CD4-positive, alpha-beta T cell treated with Interleukin-4 for 4 hours (primary cell): ENCODE results near the gene TNFRSF6B.

Experiments
- DNase-seq: peaks from one replicate; pipeline ENCODE4 v3.0.0-alpha.2; 2020

TNFRSF6B gene

GRCh38 chr20:63698739-63699465 lies 2.5 kb downstream of the TNFRSF6B start:
- DNase-seq: peak; percentile 39

- no peak for DNase-seq
These were observed 3.2 kb downstream of the TNFRSF6B start for GRCh38 chr20:63699466-63700198.

GRCh38 chr20:63700199-63701050 lies 4.0 kb downstream of the TNFRSF6B start:
- no peak for DNase-seq

GRCh38 chr20:63701051-63701328 lies 4.5 kb downstream of the TNFRSF6B start:
- DNase-seq: no peak

DNA sequence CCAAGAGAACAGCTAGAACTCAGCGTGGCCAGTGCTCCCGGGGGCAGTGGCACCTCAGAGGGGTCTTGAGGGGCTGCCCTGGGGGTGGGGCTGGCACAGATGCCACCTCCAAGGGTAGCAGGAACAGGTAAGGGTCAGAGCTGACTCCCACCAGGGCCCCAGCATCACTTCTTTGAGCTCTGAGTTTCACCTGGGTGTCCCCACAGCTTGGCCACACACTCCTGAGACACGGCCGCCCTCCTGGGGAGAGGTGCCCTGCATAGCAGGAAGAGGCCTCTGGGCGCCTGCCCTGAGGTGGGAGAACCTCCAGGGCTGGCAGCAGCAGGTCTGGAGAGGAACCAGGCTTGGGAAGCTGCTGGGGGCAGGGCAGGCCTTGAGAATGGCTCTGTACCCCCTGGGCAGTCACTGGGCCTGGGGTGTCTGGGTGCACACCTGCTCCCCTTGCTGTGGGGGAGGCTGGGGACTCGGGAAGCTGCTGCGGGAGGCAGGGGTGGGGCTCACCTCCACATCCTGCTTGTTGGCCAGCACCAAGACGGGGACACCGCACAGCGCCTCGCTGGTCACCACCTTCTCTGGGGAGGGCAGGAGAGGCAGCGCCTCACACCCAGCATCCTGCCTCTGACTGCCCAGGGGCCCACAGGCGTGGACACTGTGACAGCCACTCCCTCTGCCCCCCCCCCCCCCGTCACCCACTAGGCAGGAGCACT lies 5.0 kb downstream of the TNFRSF6B start:
- no peak for DNase-seq

DNA sequence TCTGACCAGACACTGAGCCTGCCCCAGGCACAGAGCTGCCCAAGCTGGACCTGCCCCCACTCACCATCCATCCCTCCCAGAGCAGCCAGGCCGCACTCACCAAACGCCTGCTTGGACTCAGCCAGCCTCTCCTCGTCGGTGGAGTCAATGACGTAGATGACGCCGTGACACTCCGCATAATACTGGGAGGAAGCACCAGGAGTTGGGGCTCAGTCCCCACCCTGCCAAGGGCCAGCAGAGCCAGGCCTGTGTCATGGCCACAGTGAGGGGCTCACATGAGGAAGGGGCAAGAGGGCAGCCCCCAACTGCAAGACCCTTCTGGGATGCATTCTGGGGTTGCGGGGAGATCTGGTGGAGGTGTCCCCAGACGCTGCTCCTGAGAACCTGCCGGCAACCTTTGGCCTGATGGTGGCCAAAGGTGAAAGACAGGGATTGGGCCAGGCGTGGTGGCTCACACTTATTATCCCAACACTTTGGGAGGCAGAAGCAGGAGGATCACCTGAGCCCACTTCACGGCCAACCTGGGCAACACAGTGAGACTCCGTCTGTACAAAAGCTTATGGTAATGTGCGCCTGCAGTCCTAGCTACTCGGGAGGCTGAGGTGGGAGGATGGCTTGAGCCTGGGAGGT lies 5.7 kb downstream of the TNFRSF6B start:
- no peak for DNase-seq

GRCh38 chr20:63702751-63703470 lies 6.5 kb downstream of the TNFRSF6B start:
- DNase-seq: no peak

DNA sequence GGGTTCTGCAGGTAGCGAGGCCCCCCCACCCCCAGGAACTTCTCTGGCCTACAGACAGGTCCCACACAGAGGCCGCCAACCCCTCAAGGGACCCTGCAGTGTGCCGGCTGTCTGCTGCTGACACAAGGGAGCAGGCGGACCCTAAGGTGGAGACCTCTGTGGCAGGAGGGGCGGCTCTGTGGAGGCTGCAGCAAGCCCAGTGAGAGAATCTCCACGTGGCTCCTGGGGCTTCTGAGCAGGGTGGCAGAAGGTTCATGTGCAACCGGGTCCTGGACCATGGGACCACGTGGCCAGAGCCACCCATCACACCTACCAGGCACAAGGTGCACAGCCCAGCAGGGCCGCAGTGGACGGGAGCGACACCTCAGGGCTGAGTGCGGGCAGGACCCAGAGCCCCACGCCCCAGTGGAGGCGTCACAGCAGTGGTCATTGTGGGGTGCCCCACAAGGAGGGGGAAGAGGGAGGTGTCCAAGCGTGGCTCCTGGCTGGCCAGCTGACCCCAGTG lies 7.1 kb downstream of the TNFRSF6B start:
- no peak for DNase-seq

GRCh38 chr20:63703976-63704748 lies 7.7 kb downstream of the TNFRSF6B start:
- DNase-seq: no peak

- no peak for DNase-seq
These were observed 8.3 kb downstream of the TNFRSF6B start for GRCh38 chr20:63704749-63705117.

GRCh38 chr20:63705232-63706026 lies 9.0 kb downstream of the TNFRSF6B start:
- no peak for DNase-seq

DNA sequence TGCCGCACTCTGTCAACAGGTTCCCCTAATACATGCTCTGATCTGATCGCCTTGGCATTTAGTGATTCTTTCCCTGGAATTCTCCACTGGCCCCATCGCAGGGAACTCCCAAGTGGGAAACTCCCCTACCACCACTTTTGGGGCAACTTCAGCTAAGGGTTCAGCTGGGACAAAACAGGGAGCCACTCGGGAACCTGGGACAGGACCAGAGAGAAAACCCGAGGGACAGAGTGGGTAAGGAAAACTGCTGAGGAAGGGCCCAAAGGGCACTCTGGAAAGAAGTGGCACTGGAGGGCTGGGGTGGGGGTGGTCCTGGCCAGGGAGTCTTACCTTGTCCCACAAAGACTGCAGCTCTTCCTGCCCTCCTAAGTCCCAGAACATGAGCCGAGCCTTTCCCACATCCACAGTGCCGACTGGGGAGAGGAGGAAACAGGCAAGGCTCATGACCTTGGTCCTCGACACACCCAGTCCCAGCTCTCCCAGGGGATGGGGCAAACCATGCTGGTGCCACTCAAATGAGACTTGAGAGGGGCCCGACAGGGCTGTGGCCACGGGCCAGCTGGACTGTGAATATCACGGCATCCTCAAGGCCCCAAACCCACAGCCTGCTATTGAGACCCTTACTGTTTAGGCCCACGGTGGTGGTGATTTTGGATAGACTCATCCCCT lies 9.7 kb downstream of the TNFRSF6B start:
- DNase-seq: no peak

GRCh38 chr20:63706852-63707557 lies 10.6 kb downstream of the TNFRSF6B start:
- DNase-seq: peak; percentile 62

GRCh38 chr20:63707558-63708300 lies 11.3 kb downstream of the TNFRSF6B start, which contains the start of the genes ARFRP1 and ZGPAT:
TSS of gene ARFRP1 (minus strand) at chr20:63707976. CDS start at chr20:63707091, 885 bp downstream.
TSS of gene ZGPAT (plus strand) at chr20:63708039. CDS start at chr20:63708581, 542 bp downstream.
- DNase-seq: peak; percentile 87

GRCh38 chr20:63708301-63709148 lies 12.1 kb downstream of the TNFRSF6B start:
- no peak for DNase-seq

DNA sequence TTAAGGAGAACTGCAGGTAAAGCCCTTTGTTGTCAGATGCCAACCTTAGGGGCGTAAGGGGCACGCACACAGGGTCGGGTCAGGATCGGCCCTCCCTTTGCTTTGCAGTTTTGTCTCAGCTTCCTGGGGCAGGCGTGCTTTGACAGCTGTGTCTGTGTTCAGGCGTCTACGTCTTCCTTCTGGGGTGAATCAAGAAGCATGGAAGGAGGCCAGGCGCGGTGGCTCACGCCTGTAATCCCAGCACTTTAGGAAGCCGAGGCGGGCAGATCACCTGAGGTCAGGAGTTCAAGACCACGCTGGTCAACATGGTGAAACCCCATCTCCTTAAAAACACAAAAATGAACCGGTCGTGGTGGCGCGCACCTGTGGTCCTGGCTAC lies 12.7 kb downstream of the TNFRSF6B start:
- no peak for DNase-seq
